Activated T-cell treated with anti-CD3 and anti-CD28 coated beads, Interleukin-2, amount 50 U/mL, for 48 hours (primary cell): ENCODE data around the gene KDM2B.
"Not testable (repeated sequence)": the region's sequence is repeated elsewhere in the genome, so short reads cannot be mapped to it uniquely, and the experiment has no call there.

Source experiments
- DNase-seq, 2 experiments: peaks; one replicate each; pipeline ENCODE4 v3.0.0-alpha.2; 2020

Gene KDM2B

DNA sequence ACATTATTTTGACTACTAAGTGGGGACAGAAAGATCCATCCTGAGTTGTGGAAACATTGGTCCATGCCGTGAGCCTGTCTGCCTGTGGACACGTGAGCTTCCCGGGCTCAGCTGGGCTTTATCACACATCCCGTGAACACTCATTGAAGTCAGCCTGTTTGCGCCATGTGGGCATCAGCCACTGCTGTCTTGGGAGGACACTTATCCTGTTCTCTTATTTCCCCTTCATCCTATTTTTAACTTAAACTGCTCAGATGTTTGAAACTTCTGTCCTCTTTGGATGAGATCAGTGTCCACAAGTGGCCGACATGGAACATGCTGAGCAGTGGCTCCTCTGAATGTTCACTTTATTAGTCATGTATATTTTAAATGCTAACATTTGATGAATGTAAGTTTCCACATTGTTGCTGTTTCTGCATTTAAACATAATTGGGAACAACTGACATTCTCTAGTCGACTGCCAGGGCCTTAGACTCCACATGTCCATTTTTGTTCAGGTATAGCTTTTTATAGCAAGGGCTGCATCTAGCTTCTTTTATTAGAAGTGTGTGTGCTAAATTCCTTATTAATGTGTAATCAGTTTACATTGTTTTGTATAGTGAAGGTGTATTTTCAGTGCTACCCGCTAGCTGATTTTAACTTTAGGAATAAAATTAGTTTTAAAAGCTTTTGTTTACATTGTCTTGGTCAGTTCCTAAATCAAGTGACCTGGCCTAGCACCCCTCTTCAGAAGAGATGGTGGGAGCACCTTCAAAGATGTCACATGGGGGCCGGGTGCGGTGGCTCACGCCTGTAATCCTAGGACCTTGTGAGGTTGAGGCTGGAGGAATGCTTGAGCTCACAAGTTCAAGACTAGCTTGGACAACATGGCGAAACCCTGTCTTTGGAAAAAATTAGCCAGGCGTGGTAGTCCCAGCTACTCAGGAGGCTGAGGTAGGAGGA is 156.9 kb downstream of the KDM2B start:
- DNase-seq: no peak

DNA sequence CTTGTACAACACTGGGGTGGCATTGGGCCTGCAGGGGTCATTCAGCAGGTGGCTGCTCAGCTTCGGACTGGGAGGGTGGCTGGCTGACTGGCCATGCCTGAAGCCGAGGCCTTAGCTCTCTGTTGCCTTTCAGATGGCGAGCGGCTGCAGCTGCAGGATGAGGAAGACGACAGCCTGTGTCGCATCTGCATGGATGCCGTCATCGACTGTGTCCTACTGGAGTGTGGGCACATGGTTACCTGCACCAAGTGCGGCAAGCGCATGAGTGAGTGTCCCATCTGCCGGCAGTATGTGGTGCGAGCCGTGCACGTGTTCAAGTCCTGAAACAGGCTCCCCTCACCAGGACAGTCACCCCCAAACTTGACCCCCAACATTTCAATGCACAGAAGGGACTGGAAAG is 157.6 kb downstream of the KDM2B start:
- no peak for DNase-seq

DNA sequence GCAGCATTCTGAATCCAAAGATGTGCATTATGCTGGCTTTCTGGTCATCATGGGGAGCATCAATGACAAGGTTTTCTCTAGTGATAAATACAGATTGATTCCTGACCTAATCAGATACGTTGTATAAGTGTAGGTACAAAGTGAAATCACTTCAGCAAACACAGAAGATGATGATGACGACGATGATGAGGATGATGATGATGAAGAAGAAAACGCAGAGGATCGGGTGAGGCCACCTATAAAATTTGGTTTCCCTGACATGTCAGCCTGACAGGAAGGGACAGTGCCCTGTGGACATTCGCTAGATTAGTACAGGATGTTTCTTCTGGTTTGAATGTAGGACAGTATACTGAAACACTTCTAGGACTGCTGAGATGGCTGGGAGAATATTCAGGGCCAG is 160.7 kb downstream of the KDM2B start:
- no peak for DNase-seq

DNA sequence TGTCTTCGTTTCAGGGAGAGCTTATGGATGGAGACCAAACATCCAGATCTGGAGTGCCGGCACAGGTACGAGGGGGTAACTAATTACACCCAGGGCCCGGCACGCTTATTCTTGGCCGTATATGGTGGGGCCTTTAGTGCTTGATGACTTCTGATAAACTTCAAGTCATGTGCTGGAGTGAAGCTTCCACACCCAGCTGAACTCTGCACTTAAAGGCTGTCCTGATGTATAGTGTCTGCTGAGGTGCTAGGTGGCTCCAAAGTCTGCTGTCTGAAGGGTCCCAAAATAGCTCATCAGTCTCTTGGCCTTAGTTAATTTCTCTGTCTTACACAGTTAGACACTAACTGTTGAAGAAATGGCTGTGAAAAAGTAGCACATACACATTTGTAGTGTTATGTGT is 163.0 kb downstream of the KDM2B start:
- DNase-seq: no peak

DNA sequence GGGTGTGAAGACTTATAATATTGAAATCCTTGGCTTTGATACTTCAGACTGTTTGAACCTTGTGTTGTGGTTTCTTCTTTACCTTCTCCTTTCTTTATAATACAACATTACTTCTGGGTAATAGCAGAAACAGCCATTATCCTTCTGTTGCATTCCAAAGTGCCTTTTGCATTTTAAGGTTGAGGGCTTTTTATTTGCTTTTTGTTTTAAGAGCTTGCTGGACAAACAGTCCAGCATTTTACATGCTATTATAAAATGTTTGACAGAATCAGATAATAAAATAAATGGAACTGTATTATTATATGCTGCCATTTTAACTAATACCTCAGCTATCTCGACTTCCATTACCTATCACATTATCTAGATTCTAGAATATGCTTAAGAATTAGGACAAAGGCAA is 166.9 kb downstream of the KDM2B start:
- DNase-seq: no peak

DNA sequence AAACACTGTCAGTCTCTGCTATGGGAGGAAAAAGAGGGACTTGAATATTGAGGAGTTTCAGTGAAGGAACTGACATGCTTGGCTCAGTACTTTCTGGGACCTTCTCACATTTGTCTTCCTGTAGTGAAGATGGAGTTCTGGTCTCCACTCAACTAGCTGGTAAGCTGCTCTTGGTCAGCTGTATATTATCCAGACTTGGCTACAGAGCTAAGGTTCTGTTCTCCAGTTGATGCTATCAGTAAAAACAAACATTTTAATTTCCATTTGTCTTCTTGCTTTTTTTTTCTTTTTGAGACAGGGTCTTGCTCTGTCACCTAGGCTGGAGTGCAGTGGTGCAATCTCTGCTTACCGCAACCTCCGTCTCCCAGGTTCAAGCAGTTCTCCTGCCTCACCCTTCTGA is 175.6 kb downstream of the KDM2B start:
- no peak for DNase-seq

DNA sequence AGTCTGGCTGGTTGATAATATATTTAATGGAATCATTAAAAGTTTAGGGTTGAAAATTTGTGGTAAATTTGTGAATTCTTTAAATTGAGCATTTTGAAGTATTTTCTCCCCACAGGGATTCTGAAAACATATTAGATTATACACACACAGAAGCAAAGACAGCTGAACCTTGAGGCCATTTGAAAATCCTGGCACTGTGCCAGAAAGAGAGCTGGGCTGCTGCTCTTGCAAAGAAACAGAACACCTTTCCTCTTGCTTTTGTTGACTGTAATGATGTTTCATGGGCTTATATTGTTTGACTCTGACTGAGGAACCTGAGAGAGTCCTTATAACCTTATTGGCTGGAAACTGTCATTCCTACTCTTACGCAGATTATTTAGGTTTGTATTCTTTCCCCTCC is 176.1 kb downstream of the KDM2B start:
- peak in 1 of 2 experiments; percentile 7 for DNase-seq

DNA sequence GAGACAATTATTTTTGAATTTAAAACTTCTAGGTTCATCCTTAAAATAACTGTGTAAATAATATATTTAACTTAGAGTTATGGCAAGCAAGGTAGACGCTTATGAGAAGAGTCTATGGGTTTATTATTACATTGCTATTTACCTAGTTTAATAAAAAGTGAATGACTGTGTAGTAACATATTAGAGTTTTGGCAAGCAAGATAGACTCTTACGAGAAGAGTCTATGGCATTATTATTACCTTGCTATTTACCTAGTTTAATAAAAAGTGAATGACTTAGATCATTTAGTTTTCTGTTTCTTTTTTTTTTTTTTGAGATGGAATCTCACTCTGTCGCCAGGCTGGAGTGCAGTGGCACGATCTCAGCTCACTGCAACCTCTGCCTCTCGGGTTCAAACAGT is 177.1 kb downstream of the KDM2B start:
- DNase-seq: no peak

DNA sequence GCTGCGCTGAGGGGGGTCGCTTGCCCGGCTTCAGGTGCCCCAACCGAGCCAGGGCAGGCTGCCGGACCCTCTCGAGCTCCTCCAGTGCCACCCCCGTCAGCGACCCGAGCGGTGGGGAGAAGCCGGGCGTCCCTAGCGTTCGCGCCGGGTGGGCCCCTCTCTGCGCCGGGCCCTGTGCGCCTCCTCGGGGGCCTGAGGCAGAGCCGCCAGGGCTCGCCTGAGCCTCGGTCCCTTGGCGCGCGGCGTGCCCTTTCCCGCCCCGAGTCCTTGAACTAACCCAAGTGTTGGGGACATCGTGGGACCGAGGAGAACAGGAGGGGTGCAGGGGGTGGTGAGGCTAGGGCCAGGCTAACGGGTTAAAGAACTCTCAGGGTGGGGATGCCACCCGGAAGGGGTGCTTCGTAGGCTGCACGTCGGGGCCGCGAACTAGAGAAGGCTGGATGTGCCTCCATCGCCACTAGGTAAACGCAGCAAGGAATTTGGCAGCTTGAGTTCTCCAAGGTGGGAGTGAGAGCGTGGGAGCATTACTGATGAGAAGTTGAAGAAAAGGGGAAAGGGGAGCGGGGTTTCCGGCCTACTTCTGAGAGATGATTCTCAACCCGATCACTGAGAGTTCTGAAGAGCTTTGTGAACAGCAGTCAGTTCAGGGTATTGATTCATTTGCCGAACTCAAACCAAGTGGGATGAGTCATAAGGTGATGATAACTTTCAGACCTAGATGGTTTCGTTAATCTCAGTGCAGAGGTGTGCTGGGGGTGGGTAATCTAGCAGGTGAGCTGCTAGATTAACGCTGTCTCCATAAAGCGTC is 180.3 kb downstream of the KDM2B start:
- peak; percentile 80 to 81 for DNase-seq

DNA sequence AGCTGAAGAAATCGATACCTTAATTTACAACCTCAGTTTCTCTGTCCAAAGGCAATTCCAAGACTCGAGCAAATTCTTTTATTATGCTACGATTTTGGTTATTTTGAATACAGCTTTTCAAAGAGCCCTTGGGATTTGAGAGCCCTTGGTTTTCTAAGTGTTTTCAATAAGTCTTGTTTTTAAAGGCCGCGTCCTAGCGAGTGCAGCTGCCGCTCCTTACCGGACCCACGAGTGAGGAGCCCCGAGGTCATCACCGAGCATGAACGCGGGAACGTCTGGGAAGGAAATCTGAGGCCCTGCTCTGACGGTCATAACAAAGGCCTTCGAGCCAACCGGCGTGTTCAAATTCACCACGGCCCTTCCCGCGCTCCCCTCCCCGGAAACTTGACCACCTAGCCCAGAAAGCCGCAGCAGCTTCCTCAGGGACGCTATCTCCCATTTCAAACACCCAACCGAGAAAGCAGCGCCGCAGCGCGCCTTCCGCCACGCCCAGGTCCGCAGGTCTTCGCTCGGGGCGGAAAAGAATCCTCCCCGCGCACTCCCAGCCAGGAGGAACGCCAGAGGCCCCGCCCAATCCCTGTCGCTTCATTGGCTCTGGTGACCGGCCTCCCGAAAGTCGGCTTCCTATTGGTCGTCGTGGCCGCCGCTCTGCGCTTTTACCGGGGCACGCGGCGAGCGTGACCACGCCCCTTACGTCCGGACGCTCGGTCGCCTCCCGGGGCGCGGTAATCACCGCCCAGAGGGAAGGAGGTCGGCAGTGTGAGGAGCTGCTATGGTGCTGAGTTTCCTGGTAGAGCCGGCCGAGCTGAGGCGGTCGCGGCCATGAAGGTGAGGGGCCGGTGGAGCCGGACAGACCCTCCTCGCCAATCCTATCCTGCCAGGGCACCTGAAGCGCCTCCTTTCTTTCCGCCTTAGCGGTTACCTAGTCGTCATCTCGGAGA is 181.2 kb downstream of the KDM2B start, which contains the start of gene RNF34:
Gene RNF34 (plus strand): TSS at position 728 of the 941 bp plus-strand sequence. CDS start 95 bp downstream, at position 823.
- peak; percentile 98 to 99 for DNase-seq

DNA sequence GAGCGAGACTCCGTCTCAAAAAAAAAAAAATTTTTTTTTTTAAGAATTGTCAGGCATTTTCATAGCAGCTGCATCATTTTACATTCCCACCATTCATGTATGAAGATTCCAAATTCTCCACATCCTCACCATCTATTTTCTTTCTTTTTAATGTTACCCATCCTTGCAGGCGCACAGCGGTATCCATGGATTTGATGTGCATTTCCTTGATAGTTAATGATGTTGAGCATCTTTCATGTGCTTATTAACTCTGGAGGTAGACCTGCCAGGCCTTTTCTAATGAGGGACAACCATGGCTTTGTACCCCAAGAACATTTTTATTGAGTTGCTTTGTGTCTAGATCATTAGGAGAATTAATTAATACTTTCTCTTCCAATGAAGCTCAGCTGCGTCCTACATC is 182.5 kb downstream of the KDM2B start:
- no peak for DNase-seq

DNA sequence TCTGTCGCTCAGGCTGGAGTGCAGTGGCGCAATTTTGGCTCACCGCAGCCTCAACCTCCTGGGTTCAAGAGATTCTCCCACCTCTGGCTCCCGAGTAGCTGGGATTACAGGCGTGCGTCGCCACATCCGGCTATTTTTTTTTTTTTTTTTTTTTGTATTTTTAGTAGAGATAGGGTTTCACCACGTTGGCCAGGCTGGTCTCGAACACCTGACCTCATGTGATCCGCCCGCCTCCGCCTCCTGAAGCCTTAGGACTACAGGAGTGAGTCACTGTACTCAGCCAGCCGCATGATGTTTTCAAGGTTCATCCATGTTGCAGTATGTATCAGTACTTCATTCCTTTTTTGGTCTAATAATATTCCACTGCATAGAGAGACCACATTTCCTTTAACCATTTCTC is 183.3 kb downstream of the KDM2B start:
- no peak for DNase-seq

DNA sequence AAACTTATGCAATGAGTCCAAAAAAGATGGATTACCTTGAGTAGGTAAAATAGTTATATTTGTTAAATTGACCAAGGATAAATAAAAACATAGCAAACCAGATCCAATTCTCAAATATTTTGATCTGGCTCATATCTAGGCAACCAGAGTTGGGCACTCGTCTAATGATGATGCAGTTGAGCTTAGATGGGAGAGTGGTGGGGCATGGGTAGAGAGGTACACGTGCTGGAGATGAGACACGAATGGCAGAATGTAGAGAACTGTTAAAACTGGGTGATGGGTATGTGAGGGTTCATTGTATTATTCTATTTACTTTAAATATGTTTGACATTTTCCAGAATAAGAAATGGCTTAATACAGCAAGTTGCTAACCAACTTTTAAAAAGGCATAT is 188.5 kb downstream of the KDM2B start:
- no peak for DNase-seq

DNA sequence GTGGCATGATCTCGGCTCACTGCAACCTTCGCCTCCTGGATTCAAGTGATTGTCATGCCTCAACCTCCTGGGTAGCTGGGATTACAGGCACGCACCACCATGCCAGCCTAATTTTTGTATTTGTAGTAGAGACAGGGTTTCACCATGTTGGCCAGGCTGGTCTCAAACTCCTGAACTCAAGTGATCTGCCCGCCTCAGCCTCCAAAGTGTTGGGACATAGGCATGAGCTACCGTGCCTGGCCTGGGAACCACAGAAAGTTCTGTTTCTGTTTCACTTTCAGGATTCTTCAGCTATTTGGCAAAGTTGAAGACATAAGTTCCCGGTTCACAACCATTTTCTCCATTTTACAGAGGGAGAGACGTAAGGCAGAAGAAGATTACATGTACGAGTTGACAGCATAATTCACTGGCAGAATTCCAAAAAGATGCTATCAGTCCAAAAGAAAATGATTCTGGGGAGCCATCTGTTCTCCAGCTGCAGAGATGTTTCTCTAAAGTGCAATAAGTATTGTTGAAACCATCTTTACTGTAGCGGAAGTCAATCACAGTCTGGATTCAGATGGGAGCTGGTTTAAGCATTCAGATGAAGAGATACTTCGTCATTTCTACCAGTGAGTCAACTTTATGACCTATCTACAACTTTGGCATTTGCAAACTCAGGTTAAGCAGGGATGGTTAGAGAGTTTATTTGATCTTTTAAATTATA is 189.1 kb downstream of the KDM2B start:
- peak; percentile 38 to 56 for DNase-seq

DNA sequence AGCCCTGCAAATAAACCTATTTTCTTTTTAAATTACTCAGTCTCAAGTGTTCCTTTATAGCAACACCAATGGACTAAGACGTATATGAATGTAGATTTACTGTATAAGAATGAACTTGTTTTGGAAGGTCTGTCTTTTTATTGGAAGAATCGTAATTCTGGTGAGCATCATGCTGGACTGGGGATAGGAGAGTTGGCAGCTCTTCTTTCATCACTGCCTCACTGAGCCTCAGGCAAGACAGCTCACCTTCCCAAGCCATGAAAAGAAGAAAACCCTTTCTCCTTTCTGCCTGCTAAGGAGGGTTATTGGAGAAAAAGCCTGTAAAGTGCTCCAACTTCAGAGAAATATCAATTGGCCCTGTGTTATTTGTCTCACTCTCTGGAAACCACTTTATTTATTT is 190.0 kb downstream of the KDM2B start:
- no peak for DNase-seq

DNA sequence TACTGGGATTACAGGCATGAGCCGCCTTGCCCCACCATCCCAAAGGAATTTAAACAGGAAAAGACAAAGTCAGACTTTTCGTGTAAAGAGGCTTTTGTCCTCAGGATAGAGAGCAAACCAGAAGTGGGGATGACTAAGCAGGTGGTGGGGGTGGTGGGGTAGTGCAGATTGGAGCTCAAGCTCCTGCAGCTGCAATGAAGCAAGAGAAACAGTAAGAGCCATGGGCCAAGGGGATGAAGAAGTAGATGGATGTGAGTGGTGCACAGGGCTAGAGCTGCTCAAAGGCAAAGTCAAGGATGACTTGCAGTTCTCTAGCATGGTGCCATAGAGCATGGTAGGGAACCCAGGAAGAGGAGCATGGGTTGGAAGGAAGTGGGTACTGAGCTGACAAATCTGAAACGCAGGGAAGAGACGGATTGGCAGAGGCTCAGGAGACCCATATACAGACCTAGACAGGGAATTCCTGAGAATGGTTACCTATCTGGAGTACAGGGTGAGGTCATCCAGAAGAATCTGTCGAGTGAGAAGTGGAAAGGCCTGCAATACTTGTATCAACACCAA is 192.3 kb downstream of the KDM2B start:
- DNase-seq: no peak

DNA sequence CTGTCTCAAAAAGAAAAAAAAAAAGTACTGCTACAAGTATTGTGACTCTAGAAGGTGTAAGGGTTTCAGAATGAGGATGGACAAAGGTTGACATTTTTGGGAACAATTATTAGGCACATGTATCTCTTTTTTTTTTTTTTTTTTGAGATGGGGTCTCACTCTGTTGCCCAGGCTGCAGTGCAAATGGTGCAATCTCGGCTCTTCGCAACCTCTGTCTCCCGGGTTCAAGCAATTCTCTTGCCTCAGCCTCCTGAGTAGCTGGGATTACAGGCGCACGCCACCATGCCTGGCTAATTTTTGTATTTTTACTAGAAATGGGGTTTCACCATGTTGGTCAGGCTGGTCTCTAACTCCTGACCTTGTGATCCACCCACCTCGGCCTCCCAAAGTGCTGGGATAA is 195.9 kb downstream of the KDM2B start:
- DNase-seq: not testable (repeated sequence)

DNA sequence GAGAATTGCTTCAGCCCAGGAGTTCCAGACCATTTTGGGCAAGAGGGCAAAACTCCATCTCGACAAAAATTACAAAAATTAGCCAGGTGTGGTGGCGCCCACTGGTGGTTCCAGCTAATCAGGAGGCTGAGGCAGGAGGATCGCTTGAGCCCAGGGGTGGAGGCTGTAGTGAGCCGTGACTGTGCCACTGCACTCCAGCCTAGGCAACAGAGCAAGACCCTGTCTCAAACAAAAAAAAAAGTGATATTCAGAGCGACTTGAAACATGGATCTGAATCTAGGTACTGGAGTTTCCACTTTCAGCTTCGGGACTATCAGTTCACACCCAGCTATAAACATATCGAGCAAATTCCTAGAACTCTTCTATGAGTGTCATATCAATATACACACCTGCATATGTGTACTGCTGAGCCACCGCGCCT is 197.2 kb downstream of the KDM2B start:
- no peak for DNase-seq

DNA sequence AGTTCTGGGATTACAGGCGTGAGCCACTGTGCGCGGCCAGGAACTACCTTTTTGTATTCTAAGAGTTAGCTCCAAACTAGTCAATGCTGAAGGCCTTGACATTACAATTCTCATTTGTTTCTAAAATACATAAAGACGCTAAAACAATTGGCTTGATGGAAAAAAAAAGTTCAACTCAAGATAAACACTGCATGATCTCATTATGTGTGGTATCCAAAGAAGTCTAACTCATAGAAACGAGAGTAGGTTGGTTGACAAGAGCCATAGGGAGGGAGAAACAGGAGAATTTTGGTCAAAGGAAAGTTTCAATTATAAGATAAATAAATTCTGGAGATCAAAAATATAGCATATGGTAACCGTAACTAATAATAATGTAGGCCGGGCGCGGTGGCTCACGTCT is 200.9 kb downstream of the KDM2B start:
- no peak for DNase-seq
